GM08714 (cell line): Measurements from ENCODE around the gene PDP2.
"Not testable (repeated sequence)": the region's sequence is repeated elsewhere in the genome, so short reads cannot be mapped to it uniquely, and the experiment has no call there.

Experiments
- H3K4me3 ChIP-seq: fragments of 200-500 bp; sonication (Bioruptor generic); 2 replicates; pipeline ENCODE4 v1.5.1; 2014; ENCODE audit warnings: mild to moderate bottlenecking, low read length, inconsistent platforms
- ZNF274 ChIP-seq: IDR thresholded peaks from 2 replicates; pipeline ENCODE4 v1.6.1; 2012; ENCODE audit warnings: mild to moderate bottlenecking, low read depth, low read length

The PDP2 gene

GRCh38 chr16:66863707-66864106 lies 16.6 kb upstream of the PDP2 start:
- no peak for TF ChIP-seq ZNF274

GRCh38 chr16:66869424-66869823 lies 10.9 kb upstream of the PDP2 start:
- no peak overlapping the region for H3K4me3 ChIP-seq
- TF ChIP-seq ZNF274 = no peak

More at GRCh38 chr16:66863707-66864106, 16.6 kb upstream of the PDP2 start:
- no peak overlapping the region for H3K4me3 ChIP-seq

GRCh38 chr16:66871363-66871762 lies 9.0 kb upstream of the PDP2 start:
- not testable (repeated sequence) for H3K4me3 ChIP-seq

- no peak overlapping the region for H3K4me3 ChIP-seq
- TF ChIP-seq ZNF274 = no peak
Measured at GRCh38 chr16:66871840-66872239, 8.5 kb upstream of the PDP2 start.

GRCh38 chr16:66872559-66872942 lies 7.8 kb upstream of the PDP2 start:
- peak overlapping the region; percentile 35; the same call in 1 of the 2 replicates for H3K4me3 ChIP-seq
- TF ChIP-seq ZNF274 = no peak

- no peak for TF ChIP-seq ZNF274
- H3K4me3 ChIP-seq = peak overlapping the region; percentile 35; the same call in 1 of the 2 replicates
Measured at GRCh38 chr16:66872943-66873684, 7.2 kb upstream of the PDP2 start.

GRCh38 chr16:66873685-66874055 lies 6.6 kb upstream of the PDP2 start:
- H3K4me3 ChIP-seq = no peak overlapping the region
- TF ChIP-seq ZNF274 = no peak

GRCh38 chr16:66874079-66874775 lies 6.1 kb upstream of the PDP2 start:
- H3K4me3 ChIP-seq = no peak overlapping the region
- TF ChIP-seq ZNF274 = no peak

GRCh38 chr16:66878067-66878466 lies 2.2 kb upstream of the PDP2 start:
- no peak for TF ChIP-seq ZNF274

GRCh38 chr16:66881014-66881417 lies 701 bp downstream of the PDP2 start:
- TF ChIP-seq ZNF274 = no peak

More at GRCh38 chr16:66878067-66878466, 2.2 kb upstream of the PDP2 start:
- no peak overlapping the region for H3K4me3 ChIP-seq

GRCh38 chr16:66881560-66881959 lies 1.2 kb downstream of the PDP2 start:
- no peak overlapping the region; the same call in 1 of the 2 replicates for H3K4me3 ChIP-seq
- TF ChIP-seq ZNF274 = no peak

More at GRCh38 chr16:66881014-66881417, 701 bp downstream of the PDP2 start:
- peak overlapping the region; percentile 84 for H3K4me3 ChIP-seq

- H3K4me3 ChIP-seq = no peak overlapping the region
Measured at GRCh38 chr16:66881964-66882508, 1.7 kb downstream of the PDP2 start.

GRCh38 chr16:66882702-66883101 lies 2.4 kb downstream of the PDP2 start:
- TF ChIP-seq ZNF274 = no peak

More at GRCh38 chr16:66881964-66882508, 1.7 kb downstream of the PDP2 start:
- TF ChIP-seq ZNF274 = no peak

GRCh38 chr16:66885491-66885890 lies 5.2 kb downstream of the PDP2 start:
- no peak for TF ChIP-seq ZNF274
- no peak overlapping the region for H3K4me3 ChIP-seq

More at GRCh38 chr16:66882702-66883101, 2.4 kb downstream of the PDP2 start:
- H3K4me3 ChIP-seq = no peak overlapping the region

GRCh38 chr16:66886321-66886720 lies 6.0 kb downstream of the PDP2 start:
- no peak overlapping the region for H3K4me3 ChIP-seq
- TF ChIP-seq ZNF274 = no peak
